Activated CD8-positive, alpha-beta memory T cell treated with anti-CD3 and anti-CD28 coated beads, Interleukin-2, amount 50 U/mL, for 1 hour (primary cell): Measurements from ENCODE around the gene XCR1.
"Not testable (repeated sequence)": the region's sequence is repeated elsewhere in the genome, so short reads cannot be mapped to it uniquely, and the experiment has no call there.

Experiments
- DNase-seq: peaks from one replicate; pipeline ENCODE4 v3.0.0-alpha.2; 2020; ENCODE audit errors: extremely low read depth

The XCR1 gene

DNA sequence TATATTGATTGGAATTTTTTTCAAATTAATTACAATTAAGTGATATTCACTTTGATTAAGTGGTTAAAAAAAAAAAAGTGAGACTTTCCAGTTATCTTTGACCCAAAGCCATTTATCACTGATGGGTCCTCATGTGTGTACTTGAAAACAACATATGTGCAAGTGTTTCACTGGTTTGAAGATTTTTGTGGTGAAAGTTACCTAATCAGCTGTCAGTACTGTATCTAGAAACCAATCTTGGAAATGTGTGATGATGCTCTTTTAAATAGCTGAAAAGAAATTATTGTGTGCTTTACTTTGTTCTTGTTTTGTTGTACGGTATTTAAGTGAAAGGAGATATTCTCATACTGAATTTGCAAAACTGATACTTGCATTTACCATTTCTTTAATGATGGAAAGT, 11.6 kb upstream of the XCR1 start:
- no peak for DNase-seq

DNA sequence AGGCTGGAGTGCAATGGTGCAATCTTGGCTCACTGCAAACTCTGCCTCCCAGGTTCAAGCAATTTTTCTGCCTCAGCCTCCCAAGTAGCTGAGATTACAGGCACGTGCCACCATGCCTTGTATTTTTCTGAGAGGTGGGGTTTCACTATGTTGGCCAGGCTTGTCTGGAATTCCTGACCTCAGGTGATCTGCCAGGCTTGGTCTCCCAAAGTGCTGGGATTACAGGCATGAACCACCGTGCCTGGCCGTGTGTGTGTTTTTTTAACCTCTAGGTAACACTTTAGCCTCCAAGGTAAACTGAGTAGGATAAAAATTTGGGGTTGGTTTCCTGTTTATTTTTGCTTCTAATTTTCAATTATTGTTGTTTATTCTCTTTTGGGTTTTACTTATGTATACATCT, 10.8 kb upstream of the XCR1 start:
- DNase-seq, result not testable (repeated sequence)

DNA sequence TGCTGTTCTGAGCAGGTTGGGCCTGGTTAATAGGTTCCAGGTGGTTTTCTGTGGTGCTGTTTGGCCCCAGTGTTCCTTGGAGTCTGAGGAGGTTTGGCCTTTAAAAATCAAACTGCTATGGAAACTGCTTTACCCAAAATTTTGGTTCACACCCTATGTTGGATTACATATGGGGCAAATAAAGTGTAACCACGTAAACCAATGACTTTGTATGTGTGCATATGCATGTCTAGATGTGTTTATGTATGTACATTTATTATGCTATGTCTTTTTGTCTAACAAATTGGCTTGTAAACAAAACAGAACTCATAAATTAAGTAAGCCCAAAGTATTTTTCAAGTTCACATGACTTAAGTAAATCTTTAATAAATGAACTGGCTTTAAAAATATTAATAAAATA, 8.9 kb upstream of the XCR1 start:
- no peak for DNase-seq

DNA sequence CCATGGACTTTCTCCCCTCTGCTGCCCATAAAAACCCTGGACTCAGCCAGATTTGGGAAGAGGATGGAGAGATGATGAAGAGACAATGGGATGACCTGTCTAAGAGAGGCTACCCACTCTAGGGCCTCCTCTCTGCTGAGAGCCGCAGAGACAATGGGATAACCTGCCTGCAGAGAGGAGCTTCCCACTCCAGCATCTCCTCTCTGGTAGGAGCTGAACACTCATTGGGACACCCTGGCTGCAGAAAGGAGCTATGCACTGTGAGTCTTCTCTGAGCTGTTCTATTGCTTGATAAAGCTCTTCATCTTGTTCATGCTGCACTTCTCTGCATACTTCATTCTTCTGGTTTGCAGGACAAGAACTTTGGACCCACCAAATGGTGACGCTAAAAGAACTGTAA, 4.5 kb upstream of the XCR1 start:
- no peak for DNase-seq

GRCh38 chr3:46031269-46031668, 4.0 kb upstream of the XCR1 start:
- DNase-seq, result no peak

DNA sequence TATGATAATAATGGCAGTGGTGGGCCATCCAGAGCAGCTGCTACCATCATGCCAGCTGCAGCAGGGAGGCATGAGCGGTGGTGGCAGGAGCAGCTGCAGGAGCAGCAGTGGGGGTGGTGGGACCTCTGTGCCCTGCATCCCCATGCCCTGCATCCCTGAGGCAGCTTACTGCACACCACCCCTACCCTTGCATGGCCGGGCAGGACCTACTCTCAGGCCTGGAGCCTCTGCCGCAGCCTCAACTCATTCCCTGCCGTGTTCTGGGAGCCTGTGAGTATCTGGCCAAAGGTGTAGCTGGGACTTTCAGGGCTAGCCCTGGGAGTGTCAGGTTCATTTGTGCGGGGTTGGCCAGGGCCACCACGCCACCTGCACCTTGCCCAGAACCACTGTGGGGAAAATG, 3.3 kb upstream of the XCR1 start:
- no peak for DNase-seq

DNA sequence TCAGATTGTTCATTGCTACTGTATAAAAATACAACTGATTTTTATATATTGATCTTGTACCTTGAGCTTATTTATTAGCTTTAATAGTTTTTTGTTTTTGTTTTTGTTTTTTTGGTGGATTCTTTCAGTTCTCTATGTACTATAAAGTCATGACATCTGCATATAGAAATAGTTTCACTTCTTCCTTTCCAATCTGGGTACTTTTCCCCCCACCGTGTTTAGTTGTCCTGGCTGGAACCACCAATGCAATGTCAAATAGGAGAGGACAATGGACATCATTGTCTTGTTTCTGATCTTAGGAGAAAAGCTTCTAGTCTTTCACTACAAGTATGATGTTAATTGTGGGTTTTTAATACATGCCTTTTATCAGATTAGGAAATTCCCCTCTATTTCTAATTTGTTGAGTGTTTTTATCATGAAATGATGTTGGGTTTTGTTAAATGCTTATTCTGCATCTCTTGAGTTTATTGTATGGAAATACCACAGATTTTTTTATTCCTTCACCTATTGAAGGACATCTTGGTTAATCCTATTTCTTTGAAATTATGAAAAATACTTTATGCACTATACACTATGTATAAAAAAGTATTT, 2.8 kb upstream of the XCR1 start:
- DNase-seq, result no peak

GRCh38 chr3:46027736-46028397, 584 bp upstream of the XCR1 start:
- DNase-seq, result no peak

DNA sequence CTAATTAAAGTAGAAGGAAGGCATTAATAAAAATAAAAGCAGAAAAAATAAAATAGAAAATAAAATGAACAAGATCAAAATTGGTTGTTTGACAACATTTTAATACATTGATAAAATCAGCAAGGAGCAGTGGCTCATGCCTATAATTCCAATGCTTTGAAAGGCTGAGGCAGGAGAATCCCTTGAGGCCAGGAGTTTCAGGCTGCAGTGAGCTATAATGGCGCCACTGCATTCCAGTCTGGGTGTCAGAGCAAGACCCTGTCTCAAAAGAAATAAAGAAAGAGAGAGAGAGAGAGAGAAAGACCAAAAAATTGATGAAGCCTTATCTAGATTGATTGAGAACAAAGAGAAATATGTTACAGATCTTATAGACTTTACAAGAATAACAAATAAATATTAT, 2.1 kb downstream of the XCR1 start:
- DNase-seq, result no peak

- no peak for DNase-seq
These were observed 3.2 kb downstream of the XCR1 start for GRCh38 chr3:46024131-46024530.

DNA sequence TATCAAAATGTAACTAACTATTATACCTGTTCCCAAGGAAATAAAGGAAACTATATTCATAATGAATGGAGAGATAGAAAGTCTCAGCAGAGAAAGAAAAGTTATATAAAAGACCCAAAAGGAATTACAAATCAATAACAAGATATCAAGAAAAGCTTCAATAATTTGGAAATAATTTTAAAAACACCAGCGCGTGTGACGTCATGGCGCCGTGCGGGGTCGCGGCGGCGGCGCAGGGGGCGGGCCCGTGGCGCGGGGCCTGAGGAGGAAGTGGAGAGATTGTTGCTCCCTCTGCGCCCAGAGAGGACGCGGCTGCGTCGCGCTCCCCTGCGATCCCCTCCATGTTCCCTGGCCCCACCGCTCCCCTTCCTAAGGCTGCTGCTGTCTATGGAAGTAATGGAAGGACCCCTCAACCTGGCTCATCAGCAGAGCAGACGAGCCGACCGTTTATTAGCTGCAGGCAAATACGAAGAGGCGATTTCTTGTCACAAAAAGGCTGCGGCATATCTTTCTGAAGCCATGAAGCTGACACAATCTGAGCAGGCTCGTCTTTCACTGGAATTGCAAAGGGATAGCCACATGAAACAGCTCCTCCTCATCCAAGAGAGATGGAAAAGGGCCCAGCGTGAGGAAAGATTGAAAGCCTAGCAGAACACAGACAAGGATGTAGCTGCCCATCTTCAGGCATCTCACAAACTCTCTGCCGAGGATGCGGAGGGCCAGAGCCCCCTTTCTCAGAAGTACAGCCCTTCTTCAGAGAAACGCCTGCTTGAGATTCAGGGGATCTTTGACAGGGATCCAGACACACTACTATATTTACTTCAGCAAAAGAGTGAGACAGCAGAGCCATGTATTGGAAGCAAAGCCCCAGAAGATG, 4.1 kb downstream of the XCR1 start:
- DNase-seq, result no peak

GRCh38 chr3:46021516-46021915, 5.8 kb downstream of the XCR1 start:
- no peak for DNase-seq

DNA sequence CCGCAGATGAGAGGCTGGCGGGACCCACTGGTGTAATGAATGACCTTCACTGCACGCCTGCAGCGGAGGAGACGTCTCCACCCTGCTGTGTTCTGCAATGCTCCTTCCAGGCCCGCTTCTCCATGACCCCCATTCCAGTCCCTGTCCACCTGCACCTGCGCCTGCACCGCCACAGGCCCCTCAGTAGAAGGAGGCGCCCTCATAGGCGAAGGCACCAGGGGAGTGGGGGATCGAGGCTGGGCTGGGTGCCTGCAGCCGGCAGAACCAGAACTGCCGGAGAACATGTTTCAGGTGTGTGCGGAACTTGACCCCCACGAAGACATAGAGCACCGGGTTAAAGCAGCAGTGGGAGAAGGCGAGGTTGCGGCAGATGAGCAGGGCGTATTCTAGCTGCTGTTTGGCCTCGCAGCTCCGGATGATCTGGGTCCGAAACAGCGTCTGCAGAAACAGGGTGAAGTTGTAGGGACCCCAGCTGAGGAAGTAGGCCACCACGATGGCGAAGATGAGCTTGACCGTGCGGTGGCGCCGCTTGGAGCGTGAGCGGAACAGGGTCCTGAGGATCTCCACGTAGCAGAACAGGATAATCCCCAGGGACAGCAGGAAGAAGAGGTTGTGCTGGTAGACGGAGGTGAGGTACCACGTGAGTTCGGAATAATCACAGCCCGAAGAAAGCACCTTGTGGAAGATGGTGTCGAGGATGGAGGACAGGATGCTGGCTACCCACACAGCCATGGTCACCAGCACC, 6.3 kb downstream of the XCR1 start:
- DNase-seq, result no peak

GRCh38 chr3:46019707-46020106, 7.6 kb downstream of the XCR1 start:
- no peak for DNase-seq

DNA sequence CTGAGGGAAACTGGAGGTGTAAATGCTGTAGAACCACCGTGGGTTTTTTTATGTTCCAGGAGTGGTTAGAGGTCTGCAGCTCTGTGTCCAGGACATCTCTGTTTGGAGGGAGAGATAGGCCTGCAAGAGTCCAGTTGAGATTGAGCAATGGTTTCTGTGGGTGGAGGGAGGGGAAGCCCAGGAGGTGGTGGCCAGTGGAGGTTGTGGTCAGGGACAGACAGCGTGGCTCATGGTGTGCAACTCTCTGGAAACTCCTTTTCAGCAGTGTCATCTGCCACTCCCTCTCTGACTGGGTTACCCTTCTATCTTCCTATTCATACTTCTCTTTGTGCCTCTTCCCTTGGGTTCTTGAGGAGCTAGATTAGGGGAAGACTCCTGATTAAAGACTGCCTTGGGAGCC, 9.6 kb downstream of the XCR1 start:
- DNase-seq, result no peak

DNA sequence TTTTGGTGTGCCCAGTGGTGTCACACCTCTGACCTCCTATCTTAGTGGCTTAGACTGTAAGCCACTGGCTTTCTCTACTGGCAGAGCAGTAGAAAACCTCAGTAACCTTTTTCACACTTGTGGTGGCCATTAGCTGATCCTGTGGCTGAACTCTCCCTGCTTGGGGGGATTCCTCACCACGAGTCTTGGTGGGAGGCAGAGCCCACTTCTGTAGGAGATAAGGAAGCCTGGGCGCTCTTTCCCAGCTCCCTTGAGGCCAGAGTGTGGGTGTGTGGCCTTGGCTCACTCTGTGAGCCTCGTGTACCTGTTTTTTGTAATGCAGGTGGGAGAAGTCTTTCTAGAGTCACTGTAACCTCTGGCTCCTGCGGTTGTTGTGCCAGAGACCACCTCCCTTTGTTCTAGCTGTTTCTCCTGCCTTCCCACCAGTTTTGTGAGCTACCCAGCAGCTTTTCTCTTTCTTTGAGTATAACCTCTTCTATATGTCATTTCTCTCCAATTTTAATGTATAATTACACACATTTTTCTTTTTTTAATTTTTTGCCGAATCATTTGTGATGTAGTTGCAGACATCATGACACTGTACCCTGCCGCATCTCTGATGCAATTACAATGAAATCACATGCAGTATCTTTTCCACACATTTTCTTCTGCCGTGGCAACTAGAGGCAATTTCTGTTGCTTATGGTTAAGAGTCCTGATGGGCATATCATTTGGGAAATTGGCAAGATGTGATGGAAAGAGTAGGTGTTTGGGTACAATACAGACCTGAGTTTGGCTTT, 13.8 kb downstream of the XCR1 start:
- DNase-seq, result no peak

DNA sequence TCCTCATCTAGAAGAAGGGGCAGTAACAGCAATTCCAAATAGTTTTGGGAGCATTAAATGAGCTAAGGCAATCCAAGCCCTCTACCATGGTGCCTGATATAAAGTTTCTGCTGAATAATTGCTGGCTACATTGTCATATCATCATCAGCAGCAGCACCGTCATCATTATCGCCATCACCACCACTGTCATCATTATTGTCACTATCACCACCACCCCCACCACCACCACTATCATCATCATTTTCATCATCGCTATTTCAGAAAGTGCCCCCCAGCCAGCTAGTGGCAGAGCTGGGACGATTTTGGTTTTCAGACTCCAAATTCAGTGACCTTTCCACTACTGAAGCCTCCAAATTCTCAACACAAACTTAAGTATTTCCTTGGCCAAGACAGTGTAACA, 15.0 kb downstream of the XCR1 start:
- no peak for DNase-seq

DNA sequence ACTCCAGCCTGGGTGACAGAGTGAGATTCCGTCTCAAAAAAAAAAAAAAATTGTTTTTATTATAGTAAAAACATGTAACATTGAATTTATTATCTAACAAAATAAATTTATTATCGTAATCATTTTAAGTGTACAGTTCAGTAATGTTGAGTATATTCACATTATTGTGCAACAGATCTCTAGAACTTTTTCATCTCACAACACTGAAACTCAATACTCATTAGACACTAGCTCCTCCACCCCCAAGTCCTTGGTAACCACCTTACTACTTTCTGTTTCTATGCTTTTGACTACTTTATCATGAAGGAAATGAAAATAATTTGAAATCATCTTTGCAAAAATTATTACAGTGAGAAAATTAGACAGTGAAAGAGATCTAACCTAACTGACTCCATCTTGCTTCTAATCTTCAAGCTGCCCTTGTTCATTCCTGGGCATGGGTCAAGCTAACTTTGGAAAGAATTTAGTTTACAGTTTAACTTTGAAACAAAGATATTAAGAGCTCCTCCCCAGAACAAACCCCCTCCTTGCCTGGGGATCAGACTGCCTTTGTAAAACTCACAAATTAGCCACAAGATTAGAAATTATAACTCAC, 16.7 kb downstream of the XCR1 start:
- DNase-seq, result no peak

GRCh38 chr3:46008058-46008457, 19.2 kb downstream of the XCR1 start:
- DNase-seq, result no peak

DNA sequence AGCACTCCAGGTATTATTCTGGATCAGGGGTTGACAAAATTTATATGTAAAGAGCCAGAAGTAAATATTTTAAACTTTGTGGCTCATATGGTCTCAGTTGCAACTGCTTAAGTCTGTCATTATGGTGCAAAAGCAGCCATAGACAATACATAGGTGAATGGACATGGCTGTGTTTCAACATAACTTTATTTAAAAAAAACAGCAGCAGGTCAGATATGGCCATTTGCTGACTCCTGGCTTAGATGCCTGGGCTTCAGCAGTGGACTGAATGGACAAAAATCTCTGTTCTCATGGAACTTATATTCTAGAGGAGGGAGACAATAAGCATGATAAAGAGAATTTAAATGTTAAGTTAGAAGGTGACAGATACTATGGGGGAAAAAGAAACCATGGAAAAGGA, 20.0 kb downstream of the XCR1 start:
- DNase-seq, result no peak
